GM21447 (cell line): ENCODE results near the gene CLCN7.
"Not testable (repeated sequence)": the region's sequence is repeated elsewhere in the genome, so short reads cannot be mapped to it uniquely, and the experiment has no call there.

Source experiments
- ATAC-seq: cut with Tn5 transposase; IDR thresholded peaks from one replicate; pipeline ENCODE4 v1.9.1; 2021; ENCODE audit not compliant: unreplicated experiment

The CLCN7 gene

DNA sequence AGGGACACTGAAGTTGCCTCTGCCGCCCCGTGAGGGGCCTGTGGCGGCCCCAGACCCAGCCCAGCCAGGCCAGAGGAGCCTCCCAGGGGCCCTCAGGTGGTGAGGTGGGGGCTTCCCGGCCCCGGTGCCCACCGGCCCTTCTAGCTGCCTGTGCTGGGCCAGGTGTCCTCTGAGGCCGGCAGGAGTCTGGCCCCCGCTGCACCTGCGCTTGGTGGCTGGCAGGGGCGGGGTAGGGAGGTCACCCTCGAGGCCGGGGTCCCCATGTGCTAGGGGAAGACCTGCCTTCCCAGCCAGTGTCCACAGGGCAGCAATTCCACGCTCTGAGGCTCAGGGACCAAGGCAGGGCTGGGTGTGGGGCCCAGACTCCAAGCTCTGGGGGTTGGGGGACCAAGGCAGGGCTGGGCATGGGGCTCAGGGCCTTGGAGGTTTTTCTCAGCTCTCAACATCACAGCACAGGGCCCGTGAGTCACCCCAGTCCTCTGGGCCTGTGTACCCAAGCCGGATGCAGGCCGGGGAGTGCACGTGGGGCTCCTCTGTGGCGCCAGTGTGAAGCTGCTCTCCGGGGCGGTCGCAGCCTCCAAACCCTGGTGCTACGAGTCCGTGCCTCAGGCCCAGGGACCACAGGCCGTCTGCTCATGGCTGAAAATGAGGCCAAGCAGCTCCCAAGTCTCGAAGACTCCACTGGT, 29.2 kb downstream of the CLCN7 start:
- no peak for ATAC-seq

DNA sequence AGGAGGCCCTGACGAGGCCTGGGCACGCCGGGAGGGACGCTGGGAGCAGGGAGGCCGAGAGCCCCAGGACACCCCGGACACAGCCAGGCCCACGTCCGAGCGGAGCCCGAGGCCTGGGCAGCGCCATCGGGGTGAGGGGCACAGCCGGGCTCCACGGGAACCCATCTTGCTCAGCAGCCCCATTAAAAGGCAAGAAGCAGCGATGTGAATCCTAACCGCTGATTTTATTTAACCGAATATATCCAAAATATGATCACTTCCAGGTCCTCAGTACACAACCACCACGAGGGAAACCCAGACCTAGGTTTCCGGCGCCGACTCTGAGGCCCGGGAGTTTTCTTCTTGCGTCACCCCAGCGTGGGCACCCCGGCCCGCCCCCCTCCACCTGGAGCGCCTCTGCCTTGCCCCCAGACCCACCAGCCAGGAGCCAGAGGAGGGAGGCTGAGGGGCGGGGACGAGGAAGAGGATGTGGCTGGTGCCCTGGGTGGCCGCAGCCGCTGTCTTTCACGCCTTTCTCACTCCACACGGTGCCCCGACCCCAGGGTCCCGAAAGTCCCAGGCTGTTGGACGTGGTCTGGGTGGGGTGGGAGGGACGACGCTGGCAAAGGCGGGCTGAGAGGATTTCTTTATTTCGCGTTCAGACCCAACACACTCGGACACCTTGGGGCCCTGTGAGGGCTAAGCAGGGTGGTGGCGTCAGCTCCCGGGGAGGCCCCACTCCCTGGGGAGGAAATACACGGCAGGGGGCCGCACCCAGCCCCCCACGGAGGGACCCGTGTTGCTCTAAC, 29.9 kb downstream of the CLCN7 start:
- ATAC-seq: no peak

DNA sequence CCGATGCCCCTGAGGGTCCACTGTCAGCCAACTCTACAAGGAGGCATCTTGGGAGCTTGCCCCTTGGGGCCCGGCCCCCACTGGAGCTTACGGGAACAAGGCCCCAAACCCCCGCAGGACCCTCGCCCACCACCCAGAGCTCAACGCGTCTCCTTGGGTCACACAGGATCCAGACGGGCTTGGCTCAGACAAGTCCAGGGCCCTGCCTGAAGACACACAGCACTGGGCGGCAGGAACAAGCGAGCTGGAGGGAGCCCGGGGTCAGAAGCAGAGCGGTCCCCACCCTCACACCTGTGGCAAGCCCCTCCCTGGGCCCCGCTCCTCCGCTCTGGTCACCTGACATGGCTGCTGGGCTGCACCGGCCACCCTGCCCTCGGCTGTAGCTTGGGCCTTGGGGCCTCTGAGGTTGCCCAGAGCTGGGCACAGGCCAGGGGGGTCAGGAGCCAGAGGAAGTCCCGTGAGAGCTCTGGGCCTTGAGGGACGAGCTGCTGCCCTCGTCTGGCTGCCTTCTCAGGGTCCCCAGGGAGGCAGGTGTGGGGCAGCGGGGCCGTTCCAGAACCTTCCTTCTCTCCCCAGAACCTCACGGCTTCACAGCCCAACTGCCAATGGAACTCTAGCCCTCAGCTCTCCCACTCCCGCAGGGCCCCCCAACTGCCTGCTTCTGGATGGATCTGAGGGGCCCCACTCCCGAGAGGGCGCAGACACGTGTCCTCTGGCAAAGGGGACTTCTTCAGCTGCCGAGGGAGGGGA, 30.7 kb downstream of the CLCN7 start, which contains the start of gene CCDC154:
CCDC154 (minus strand) TSS at position 577 of the 750 bp plus-strand sequence; CDS start at position 343, 234 bp downstream.
- no peak for ATAC-seq

DNA sequence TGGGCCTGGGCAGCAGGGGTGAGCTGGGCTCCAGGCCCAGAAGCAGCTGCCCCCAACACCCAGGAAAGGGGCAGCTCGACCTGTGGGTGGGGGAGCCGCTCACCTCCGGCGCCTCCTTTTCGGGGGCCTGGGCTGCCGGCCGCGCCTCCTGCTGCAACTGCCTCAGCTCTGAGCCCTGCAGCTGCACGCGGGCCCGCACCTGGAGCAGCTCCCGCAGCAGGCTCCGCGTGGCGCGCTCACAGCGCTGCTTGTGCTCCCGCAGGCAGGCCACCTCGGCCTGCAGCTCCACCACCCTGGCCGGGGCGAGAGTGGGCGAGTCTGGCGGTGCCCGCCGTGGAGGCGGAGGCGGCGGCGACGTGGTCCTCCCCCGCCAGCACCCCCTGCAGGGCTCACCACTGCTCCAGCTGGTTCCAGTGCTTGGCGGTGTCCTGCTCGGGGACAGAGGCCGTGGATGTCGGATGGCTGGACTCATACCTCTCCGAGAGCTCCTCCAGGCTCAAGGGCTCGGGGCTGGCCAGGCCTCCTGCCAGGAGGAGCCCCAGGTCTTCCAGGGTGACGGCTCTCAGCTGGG, 31.3 kb downstream of the CLCN7 start:
- no peak for ATAC-seq

DNA sequence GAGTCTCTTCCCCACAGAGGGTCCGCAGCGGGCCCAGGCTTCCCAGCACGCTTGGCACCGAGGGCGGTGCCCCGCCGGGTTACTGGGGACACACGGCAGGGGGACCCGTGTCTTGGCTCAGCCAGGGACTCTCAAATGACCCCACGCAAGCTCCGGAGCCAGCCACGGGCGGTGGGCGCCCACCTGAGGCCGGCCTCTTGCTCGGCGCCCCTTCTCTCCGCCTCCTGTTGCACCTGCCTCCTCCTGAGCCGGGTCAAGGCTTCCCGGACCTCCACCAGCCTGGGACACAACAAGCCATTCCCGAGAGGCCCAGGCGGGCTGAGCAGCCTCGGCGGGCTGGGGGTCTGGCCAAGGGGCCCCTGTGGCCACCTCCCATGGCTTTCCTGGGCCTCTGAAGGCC, 32.1 kb downstream of the CLCN7 start:
- ATAC-seq: no peak

DNA sequence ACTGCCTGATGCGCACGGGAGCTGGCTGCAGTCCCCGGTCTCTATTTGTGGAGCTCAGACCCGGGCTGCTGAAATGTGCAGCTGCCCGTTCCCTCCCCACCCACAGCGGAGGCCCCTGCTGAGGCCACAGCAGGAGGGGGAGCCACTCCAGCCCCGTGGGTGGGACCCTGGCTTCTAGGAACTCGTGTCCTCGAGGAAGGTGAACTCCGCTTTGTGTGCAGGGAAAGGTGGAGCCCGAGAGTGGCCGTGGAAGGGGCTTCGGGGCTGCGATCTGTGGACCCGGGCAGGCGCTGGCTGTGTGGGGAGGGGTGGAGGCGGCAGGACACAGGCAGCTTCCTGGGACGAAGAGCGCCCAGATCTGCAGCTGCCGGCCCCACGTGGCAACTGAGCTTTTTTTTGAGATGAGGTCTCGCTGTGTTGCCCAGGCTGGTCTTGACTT, 33.4 kb downstream of the CLCN7 start:
- no peak for ATAC-seq

DNA sequence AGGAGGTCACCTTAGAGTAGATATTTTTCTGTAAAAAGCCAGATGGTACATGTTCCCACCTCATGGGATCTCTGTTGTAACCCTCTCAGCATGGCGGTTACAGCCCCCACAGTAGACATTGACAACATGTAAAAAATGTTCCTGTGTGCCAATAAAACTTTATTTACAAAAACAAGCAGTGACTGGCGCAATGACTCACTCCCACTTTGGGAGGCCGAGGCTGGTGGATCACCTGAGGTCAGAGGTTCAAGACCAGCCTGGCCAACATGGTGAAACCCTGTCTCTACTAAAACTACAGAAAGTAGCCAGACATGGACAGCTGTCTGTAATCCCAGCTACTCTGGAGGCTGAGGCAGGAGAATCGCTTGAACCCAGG, 35.1 kb downstream of the CLCN7 start:
- not testable (repeated sequence) for ATAC-seq

DNA sequence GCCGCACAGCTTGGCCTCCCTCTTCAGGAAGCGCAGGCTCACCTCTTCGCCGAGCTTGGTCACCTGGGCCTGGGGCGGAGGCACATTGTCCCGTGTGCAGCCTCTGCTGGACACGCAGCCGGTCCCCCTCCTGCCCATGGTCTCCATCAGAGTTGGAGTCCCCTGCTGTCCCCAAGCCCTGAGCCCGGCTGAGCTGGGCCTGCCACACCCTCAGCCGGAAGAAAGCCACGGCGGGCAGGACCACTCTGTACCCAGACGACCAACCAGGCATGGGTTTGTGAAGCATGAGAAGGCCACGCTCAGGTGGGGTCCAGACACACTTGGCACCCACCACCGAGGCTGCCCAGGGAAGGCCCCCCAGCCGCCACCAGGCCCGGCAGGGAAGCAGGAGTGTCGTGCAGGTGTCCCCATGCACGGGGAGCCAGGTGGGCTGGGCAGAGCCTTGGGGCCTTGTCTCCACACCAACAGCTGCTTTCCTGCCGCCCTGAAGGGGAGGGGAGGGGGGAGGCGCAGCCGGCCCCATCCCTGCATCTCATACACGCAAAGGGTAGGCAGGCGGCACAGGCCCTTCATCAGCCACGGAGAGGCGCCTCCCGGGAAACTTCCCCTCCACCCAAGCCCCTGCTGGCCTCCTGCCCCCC, 35.6 kb downstream of the CLCN7 start:
- ATAC-seq: no peak

DNA sequence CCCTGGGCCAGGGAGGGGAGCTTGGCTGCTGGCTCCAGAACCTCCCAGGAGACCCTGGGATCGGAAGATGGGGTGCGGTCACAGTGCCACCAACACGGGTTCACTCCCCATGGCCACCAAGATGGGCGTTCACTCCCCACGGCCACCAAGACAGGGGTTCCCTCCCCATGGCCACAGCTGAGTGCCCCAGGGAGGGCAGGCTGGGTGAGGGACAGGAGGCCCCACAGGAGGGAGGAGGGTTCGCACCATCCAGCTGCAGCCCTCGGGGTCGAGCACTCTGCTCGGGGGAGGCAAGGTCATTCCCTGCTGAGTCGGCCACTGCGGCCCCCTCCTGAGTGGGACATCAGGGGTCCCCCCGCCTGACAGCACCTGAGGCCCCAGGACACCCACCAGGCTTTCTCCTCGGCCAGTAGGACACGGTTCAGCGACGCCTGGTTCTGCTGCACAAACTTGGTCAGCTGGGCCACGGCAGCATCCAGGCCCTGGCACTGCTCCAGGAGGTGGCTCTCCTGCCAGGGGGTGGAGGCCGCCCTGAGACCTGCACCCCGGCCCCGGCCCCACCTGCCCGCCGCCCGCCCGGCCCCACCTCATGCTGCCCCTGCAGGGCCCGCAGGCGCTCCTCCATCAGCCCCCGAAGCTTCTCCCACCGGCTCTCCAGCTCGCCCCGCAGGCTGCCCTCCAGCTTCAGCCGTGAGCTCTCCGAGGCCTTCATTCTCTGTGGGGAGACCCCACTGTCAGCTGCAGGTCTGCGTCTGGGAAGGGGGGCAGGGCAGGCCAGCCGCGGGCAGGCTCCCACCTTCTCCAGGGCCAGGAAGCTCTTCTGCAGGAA, 36.4 kb downstream of the CLCN7 start:
- ATAC-seq: no peak

DNA sequence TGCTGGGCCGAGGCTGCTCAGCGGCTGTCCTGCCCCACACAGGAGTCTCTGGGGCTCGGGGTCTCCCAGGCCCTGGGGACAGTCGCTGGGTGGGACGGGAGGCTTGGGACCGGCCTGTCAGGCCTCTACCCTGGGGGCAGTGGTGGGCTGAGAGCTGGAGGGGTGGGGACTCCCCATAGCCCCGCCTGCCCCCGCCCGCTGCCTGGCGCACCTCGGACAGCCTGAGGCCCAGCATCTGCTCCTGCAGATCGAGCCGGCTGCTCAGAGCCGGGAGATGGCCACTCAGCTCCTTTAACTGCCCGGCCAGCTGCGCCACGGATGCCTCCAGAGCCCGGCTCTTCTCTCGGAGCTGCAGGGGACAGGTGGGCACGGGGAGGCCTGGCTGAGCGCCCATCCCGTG, 37.2 kb downstream of the CLCN7 start:
- no peak for ATAC-seq

DNA sequence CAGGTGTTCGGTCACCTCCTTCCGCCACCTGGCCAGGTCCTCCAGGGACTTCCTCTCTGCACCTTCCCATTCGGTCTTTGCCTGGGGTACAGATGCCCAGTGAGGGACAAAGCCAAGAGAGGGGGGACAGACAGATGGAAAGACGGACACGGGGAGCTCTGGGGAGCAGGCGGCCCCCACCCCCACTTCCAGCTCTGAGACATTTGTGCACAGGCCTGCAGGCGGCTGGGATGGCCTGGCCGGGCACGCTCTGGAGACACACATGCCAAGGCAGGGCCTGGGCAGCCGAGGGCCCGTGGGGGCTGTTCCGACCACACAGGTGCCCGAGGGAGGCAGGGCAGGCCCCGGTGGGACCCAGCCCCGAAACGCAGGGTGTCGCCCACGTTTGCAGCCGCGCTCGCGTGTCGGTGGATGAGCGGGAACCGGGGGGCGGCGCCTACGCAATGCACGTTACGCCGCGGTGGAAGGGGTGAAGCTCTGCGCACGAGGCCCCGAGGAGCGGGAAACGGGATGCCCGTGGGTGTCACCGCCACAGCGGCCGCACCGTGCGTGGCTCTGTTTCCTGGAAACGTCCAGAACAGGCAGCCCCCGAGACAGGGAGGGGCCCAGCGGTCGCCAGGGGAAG, 38.0 kb downstream of the CLCN7 start:
- ATAC-seq: no peak

DNA sequence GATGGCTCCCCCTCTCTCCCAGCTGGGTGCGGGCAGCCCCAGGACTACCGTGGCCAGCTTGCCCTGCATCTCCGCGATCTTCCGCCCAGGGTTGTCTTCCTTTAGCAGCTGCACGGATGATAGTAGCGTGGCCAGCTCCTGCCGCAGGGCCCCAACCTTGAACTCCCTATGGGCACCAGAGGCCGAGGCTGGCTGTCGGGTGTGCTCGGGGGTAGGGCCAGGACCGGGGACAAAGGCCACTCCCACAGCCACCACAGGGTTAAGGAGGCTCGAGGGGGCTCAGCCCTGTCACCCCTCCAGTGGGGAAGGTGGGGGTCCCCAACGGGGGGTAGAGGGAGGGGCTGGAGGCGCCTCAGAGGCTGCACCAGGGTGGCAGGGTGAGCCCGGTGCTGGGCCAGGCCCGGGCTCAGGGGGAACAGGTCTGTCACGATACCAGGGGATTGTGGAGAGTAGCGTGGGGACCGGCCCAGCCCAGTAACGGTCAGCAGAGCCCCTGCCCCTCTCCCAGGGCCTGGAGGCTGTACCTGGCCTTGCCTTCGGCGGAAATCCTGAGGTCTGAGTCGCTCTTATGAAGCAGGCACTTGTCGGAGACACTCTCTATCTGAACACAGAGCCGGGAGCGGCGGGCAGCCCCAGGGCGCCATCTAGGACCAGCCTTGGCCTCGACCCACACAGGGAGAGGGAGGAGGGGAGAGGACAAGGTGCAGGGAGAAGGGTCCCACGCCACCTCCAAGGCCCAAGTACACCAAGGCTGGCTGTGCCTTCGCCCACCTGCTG, 38.7 kb downstream of the CLCN7 start:
- no peak for ATAC-seq

DNA sequence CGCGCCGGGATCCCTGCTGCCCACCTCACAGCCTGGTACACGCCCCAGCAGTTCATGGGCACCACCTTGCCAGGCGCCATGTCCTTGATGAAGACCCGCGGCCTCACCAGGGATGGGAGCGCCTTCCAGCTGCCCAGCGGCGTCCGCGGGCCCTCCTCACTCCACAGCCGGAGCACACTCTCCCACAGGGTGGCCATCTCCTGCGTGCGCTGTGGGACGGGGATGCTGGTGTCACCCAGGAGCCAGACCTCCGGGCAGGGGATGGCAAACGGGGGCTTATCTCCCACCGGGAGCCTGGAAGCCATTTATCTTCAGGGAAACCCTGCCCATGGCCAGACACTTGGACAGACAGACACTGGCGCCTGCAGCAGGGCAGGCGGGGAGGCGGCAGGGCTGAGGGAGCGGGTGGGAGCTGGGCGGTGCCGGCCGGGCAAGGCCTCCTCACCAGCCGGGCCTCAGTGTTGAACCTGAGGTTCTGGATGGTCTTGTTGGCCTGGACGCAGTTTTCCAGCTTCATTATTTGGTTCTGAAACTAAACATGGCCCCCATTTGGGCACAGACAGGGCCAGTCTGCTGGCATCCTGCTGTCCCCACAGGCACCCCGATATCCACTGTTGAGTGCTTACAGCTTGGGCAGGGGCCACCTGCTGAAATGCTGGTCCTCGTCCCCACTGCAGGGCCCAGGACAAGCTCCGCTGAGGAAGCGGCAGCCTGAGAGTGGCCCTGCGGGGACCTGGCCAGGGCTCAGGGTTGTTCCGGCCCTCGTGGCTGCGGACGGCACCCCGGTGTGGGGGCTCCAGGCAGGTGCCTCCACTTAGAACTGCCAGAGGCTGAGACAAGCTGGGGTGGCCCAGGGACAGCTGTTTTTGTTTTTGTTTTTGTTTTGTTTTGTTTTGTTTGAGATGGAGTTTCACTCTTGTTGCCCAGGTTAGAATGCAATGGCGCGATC, 39.9 kb downstream of the CLCN7 start:
- ATAC-seq: no peak

DNA sequence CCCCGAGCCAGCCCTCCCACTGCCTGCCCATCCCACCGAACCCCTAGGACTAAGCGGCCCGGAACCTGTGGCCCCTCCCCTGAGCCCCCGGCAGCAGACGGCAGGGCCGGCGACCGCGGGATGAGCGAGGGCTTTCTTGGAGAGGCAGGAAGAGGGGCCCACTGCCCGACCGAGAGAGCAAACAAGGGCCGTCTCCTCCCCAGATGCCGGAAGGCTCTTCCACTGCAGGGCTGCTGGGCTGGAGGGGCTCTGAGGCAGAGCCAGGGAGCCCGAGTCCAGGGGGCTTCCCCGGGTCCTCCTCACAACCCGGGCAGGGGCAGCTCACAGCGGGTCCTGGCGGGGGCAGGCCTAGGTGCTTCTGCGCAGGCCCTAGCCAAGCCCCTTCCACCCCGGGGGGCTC, 41.1 kb downstream of the CLCN7 start:
- no peak for ATAC-seq

DNA sequence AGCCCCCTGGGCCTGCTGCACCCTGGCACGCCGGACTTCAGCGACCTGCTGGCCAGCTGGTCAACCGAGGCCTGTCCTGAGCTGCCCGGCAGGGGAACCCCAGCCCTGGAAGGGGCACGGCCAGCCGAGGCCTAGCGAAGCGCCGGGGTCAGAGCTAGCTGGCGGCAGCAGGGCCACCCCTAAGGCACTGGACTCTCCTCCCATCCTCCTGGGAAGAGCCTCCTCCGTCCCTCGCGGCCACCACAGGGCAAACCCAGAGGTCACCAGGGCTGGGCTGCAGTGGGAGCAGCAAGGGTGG, 41.6 kb downstream of the CLCN7 start:
- ATAC-seq: no peak

DNA sequence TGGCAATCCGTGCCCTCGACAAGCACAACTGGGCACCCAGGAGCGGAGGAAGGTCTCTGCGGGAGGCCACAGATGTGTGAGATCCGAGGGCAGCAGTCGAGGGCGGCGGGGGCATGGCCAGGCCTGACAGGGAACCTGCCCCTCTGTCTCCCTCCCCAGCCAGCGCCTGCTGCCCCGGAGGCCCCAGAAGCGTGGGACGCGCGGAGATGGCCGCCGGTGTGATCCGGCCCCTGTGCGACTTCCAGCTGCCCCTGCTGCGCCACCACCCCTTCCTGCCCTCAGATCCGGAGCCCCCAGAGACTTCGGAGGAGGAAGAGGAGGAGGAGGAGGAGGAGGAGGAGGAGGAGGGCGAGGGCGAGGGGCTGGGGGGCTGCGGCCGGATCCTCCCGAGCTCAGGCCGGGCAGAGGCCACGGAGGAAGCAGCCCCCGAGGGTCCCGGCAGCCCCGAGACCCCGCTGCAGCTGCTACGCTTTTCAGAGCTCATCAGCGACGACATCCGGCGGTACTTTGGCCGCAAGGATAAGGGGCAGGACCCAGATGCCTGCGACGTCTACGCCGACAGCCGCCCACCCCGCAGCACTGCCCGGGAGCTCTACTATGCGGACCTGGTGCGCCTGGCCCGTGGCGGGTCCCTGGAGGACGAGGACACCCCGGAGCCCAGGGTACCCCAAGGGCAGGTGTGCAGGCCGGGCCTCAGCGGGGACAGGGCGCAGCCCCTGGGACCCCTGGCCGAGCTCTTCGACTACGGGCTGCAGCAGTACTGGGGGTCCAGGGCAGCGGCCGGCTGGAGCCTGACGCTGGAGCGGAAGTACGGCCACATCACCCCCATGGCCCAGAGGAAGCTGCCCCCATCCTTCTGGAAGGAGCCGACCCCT, 42.2 kb downstream of the CLCN7 start:
- no peak for ATAC-seq
